ENCODE results near the gene SF3B3.

The SF3B3 gene

GRCh38 chr16:70573451-70574121 lies 50.0 kb downstream of the SF3B3 start:
- Histone ChIP-seq H4K20me1 (peaks cover 86% of the 10 kb centered on the region), H3K4me1 (no peaks in the 10 kb centered on the region), H3K4me2 (no peak overlapping the region), H3K4me3 (no peak overlapping the region), H3K27me3 (no peaks in the 10 kb centered on the region), H3K27ac (no peak overlapping the region), H3K36me3 (peaks cover 71% of the 10 kb centered on the region), H3K9me3 (no peaks in the 10 kb centered on the region), H3K9ac (peak overlapping the region; percentile 7; the same call in 1 of the 2 replicates)
- no peak for TF ChIP-seq Cebpa-rat (IDR thresholded peaks at IDR 0.05)

GRCh38 chr16:70574595-70575271 lies 51.1 kb downstream of the SF3B3 start:
- H3K36me3 ChIP-seq, result peaks cover 60% of the 10 kb centered on the region
- no peak overlapping the region for H3K9ac ChIP-seq

GRCh38 chr16:70575376-70575775 lies 51.8 kb downstream of the SF3B3 start:
- H3K27ac ChIP-seq, result no peak overlapping the region
- no peak overlapping the region for H3K9ac ChIP-seq
- peaks cover 53% of the 10 kb centered on the region for H3K36me3 ChIP-seq
- H3K9me3 ChIP-seq, result no peaks in the 10 kb centered on the region
- no peaks in the 10 kb centered on the region for H3K27me3 ChIP-seq
- peaks cover 69% of the 10 kb centered on the region for H4K20me1 ChIP-seq
- no peaks in the 10 kb centered on the region for H3K4me1 ChIP-seq
- no peak overlapping the region for H3K4me2 ChIP-seq
- no peak overlapping the region for H3K4me3 ChIP-seq
- TF ChIP-seq Cebpa-rat (IDR thresholded peaks at IDR 0.05), result no peak

More at GRCh38 chr16:70574595-70575271, 51.1 kb downstream of the SF3B3 start:
- Histone ChIP-seq H3K4me3 (no peak overlapping the region), H3K4me2 (no peak overlapping the region), H3K27ac (no peak overlapping the region), H4K20me1 (peaks cover 75% of the 10 kb centered on the region), H3K9me3 (no peaks in the 10 kb centered on the region), H3K4me1 (no peaks in the 10 kb centered on the region), H3K27me3 (no peaks in the 10 kb centered on the region)
- no peak for TF ChIP-seq Cebpa-rat (IDR thresholded peaks at IDR 0.05)

- H3K4me3 ChIP-seq, result no peak overlapping the region
- no peaks in the 10 kb centered on the region for H3K27me3 ChIP-seq
- no peak overlapping the region for H3K4me2 ChIP-seq
- no peak for TF ChIP-seq Cebpa-rat (IDR thresholded peaks at IDR 0.05)
- peaks cover 56% of the 10 kb centered on the region for H4K20me1 ChIP-seq
- no peaks in the 10 kb centered on the region for H3K4me1 ChIP-seq
- no peaks in the 10 kb centered on the region for H3K9me3 ChIP-seq
- H3K36me3 ChIP-seq, result peaks cover 40% of the 10 kb centered on the region
- H3K9ac ChIP-seq, result no peak overlapping the region
- no peak overlapping the region for H3K27ac ChIP-seq
These were observed 53.0 kb downstream of the SF3B3 start for GRCh38 chr16:70576431-70577255.

- Histone ChIP-seq H3K4me2 (no peak overlapping the region), H3K9ac (no peak overlapping the region), H3K36me3 (peaks cover 34% of the 10 kb centered on the region), H3K27me3 (no peaks in the 10 kb centered on the region), H3K4me3 (no peak overlapping the region), H3K4me1 (no peaks in the 10 kb centered on the region), H3K27ac (no peak overlapping the region), H4K20me1 (peaks cover 50% of the 10 kb centered on the region), H3K9me3 (no peaks in the 10 kb centered on the region)
- no peak for TF ChIP-seq Cebpa-rat (IDR thresholded peaks at IDR 0.05)
These were observed 53.7 kb downstream of the SF3B3 start for GRCh38 chr16:70577256-70577698.

- Histone ChIP-seq H3K27ac (no peak overlapping the region), H3K36me3 (peaks cover 27% of the 10 kb centered on the region), H3K9ac (no peak overlapping the region), H3K4me3 (no peak overlapping the region), H4K20me1 (peaks cover 42% of the 10 kb centered on the region), H3K4me1 (no peaks in the 10 kb centered on the region), H3K4me2 (no peak overlapping the region), H3K9me3 (no peaks in the 10 kb centered on the region), H3K27me3 (no peaks in the 10 kb centered on the region)
- no peak for TF ChIP-seq Cebpa-rat (IDR thresholded peaks at IDR 0.05)
These were observed 54.4 kb downstream of the SF3B3 start for GRCh38 chr16:70578035-70578434.

- TF ChIP-seq Cebpa-rat (IDR thresholded peaks at IDR 0.05), result no peak
- H4K20me1 ChIP-seq, result peaks cover 30% of the 10 kb centered on the region
- H3K27me3 ChIP-seq, result no peaks in the 10 kb centered on the region
- peaks cover 14% of the 10 kb centered on the region for H3K36me3 ChIP-seq
- no peaks in the 10 kb centered on the region for H3K9me3 ChIP-seq
- no peaks in the 10 kb centered on the region for H3K4me1 ChIP-seq
- no peak overlapping the region for H3K27ac ChIP-seq
- no peak overlapping the region for H3K4me2 ChIP-seq
- H3K9ac ChIP-seq, result no peak overlapping the region
- no peak overlapping the region for H3K4me3 ChIP-seq
These were observed 55.6 kb downstream of the SF3B3 start for GRCh38 chr16:70579248-70579647.

GRCh38 chr16:70579648-70580630 lies 56.3 kb downstream of the SF3B3 start:
- Histone ChIP-seq H3K27me3 (no peaks in the 10 kb centered on the region), H3K9ac (no peak overlapping the region), H3K4me2 (no peak overlapping the region), H3K4me3 (no peak overlapping the region), H3K27ac (no peak overlapping the region), H3K9me3 (no peaks in the 10 kb centered on the region), H3K36me3 (peaks cover 7% of the 10 kb centered on the region), H3K4me1 (no peaks in the 10 kb centered on the region), H4K20me1 (peaks cover 23% of the 10 kb centered on the region)
- no peak for TF ChIP-seq Cebpa-rat (IDR thresholded peaks at IDR 0.05)
